ENCODE results near the gene KNCN.

DNA sequence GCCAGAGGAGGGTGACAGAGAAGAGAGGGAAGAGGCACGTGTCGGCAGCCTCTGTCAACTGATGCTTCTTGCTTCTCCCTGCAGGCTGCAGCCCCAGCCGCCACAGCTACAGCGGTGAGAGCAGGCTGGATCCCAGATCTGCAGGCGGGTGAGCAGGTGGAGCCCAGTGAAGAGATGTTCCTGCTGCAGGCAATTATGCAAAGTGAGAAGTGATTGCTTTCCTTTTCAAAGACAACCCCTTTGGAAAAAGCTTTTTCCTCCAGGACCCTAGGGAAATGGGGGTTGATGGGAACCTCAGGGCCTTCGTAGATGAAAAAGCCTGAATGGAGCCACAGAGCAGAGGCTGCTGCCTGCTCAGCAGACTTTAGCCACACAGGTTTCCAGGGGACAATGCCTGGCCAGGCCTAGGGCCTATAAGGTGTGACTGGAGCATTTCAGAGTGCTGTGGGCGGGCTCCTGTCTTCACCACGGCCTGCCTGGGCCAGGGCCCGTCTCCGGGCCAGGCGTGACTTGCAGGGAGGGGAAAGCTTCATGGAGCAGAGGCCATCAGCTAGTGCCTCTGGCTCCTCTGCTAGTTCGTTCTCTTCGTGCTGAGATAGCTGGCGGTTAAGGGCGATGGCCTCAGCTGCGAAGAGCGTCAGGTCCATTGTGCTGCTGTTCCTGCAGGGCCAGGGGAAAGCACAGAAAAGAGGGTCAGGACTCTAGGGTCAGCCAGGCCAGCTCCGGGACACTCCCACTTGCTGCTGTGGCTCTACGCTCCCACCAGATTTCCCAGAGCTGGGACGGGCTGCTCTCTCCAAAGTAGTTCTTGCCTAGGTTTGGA lies 6.9 kb upstream of the KNCN start:
- TF ChIP-seq TARDBP (IDR thresholded peaks at IDR 0.05) (no peak), ELF4 (IDR thresholded peaks at IDR 0.05) (no peak), FOXM1 (IDR thresholded peaks at IDR 0.05; ENCODE audit: borderline replicate concordance) (no peak), HDGF (IDR thresholded peaks at IDR 0.05; ENCODE audit: borderline replicate concordance) (no peak), SP1 (IDR thresholded peaks at IDR 0.05) (no peak), BHLHE40 (IDR thresholded peaks at IDR 0.05; ENCODE audit: borderline replicate concordance) (no peak), CTBP1 (IDR thresholded peaks at IDR 0.05; ENCODE audit: borderline replicate concordance) (no peak), FOXA1 (IDR thresholded peaks at IDR 0.05) (no peak), NFRKB (IDR thresholded peaks at IDR 0.05) (no peak), FOXK2 (IDR thresholded peaks at IDR 0.05) (no peak), ARNT (IDR thresholded peaks at IDR 0.05) (no peak), ZNF384 (IDR thresholded peaks at IDR 0.05) (no peak), SUZ12 (IDR thresholded peaks at IDR 0.05) (no peak)
- TF ChIP-seq, protein P1, sequence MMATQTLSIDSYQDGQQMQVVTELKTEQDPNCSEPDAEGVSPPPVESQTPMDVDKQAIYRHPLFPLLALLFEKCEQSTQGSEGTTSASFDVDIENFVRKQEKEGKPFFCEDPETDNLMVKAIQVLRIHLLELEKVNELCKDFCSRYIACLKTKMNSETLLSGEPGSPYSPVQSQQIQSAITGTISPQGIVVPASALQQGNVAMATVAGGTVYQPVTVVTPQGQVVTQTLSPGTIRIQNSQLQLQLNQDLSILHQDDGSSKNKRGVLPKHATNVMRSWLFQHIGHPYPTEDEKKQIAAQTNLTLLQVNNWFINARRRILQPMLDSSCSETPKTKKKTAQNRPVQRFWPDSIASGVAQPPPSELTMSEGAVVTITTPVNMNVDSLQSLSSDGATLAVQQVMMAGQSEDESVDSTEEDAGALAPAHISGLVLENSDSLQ (IDR thresholded peaks at IDR 0.05): no peak

Measured in HEK293T (cell line).